Keratinocyte (primary cell): Measurements from ENCODE around the gene DLG2. TPM values are rescaled to one million over a fixed set of nuclear protein-coding genes. Genes with fewer than 3 reads are reported as not detected.

Source experiments
- DNase-seq: peaks from one replicate; pipeline ENCODE4 v3.0.0-alpha.2; 2011; ENCODE audit warnings: low read depth, missing footprints, low spot score
- FAIRE-seq: peaks from 2 replicates; lab custom pipeline; 2011; peaks lifted over from hg19 to GRCh38; lab: Jason Lieb, UNC
- H2AFZ ChIP-seq: 2 replicates; pipeline ENCODE4 v1.6.0; 2012; ENCODE audit warnings: low read length, control low read depth, inconsistent platforms; ENCODE audit not compliant: control insufficient read depth
- H3K27ac ChIP-seq: 2 replicates; pipeline ENCODE4 v1.5.1; 2011; ENCODE audit warnings: low read length; ENCODE audit not compliant: control insufficient read depth, insufficient read depth
- H3K27me3 ChIP-seq: 3 replicates; pipeline ENCODE4 v1.6.0; 2011; ENCODE audit warnings: low read length; ENCODE audit not compliant: control insufficient read depth, insufficient read depth; ENCODE audit errors: extremely low read depth
- H3K36me3 ChIP-seq, 2 experiments: 2 replicates in 1 of 2; 3 replicates in 1 of 2; pipeline ENCODE4 v1.5.1; 2011; ENCODE audit warnings: low read length in 2 of 2, mild to moderate bottlenecking in 1 of 2; ENCODE audit not compliant: control insufficient read depth in 2 of 2, insufficient read depth in 2 of 2; ENCODE audit errors: extremely low read depth in 1 of 2
- H3K4me1 ChIP-seq: 3 replicates; pipeline ENCODE4 v1.5.1; 2011; ENCODE audit warnings: low read length; ENCODE audit not compliant: control insufficient read depth, insufficient read depth; ENCODE audit errors: extremely low read depth
- H3K4me2 ChIP-seq: 3 replicates; pipeline ENCODE4 v1.6.0; 2011; ENCODE audit warnings: low read depth, low read length; ENCODE audit not compliant: control insufficient read depth, insufficient read depth; ENCODE audit errors: extremely low read depth
- H3K4me3 ChIP-seq, 3 experiments: fragments of 200-600 bp in 1 of 3; sonication (generic) in 1 of 3; 2 replicates in 2 of 3; 3 replicates in 1 of 3; pipeline ENCODE4 v1.5.1; 2011 to 2016; ENCODE audit warnings: low read length in 3 of 3, mild to moderate bottlenecking in 3 of 3, control low read depth in 2 of 3, inconsistent platforms in 1 of 3, low read depth in 1 of 3, mixed read lengths in 1 of 3, mixed run types in 1 of 3, moderate library complexity in 1 of 3; ENCODE audit not compliant: control insufficient read depth in 2 of 3, insufficient read depth in 2 of 3; ENCODE audit errors: extremely low read depth in 1 of 3
- H3K79me2 ChIP-seq: 2 replicates; pipeline ENCODE4 v1.6.0; 2012; ENCODE audit warnings: low read length; ENCODE audit not compliant: control insufficient read depth, insufficient read depth
- H3K9ac ChIP-seq: 3 replicates; pipeline ENCODE4 v1.6.0; 2011; ENCODE audit warnings: low read length; ENCODE audit not compliant: control insufficient read depth, insufficient read depth; ENCODE audit errors: extremely low read depth
- H3K9me1 ChIP-seq: 3 replicates; pipeline ENCODE4 v1.6.0; 2011; ENCODE audit warnings: low read length; ENCODE audit not compliant: control insufficient read depth, insufficient read depth; ENCODE audit errors: extremely low read depth
- H3K9me3 ChIP-seq: 2 replicates; pipeline ENCODE4 v1.5.1; 2012; ENCODE audit warnings: low read depth, low read length; ENCODE audit not compliant: control insufficient read depth
- H4K20me1 ChIP-seq: 3 replicates; pipeline ENCODE4 v1.6.0; 2011; ENCODE audit warnings: low read length; ENCODE audit not compliant: control insufficient read depth, insufficient read depth; ENCODE audit errors: extremely low read depth
- EZH2 ChIP-seq: IDR thresholded peaks from one replicate; pipeline ENCODE4 v1.6.1; 2012; ENCODE audit warnings: inconsistent platforms, mild to moderate bottlenecking, low read length, moderate library complexity
- dilution Hi-C: fragments of 300-500 bp; cut with MboI; formaldehyde crosslinking; loops from one replicate; pipeline ENCODE4 v1.7.0; 2020; ENCODE audit warnings: low sequenced_read_pairs; ENCODE audit not compliant: extremely low pct_ligation_motif_present
- polyA plus RNA-seq, 5 experiments: library from polyadenylated mRNA; depleted of rRNA in 3 of 5; stranded (reverse) in 3 of 5; stranded (forward) in 1 of 5; unstranded in 1 of 5; fragments of >200 nt; gene quantifications; 1 replicate in 1 of 5; 2 replicates in 3 of 5; 3 replicates in 1 of 5; pipeline versions ENCODE4 v1.2.1 to v1.2.3, GENCODE V29; 2011 to 2012; ENCODE audit warnings: missing spikeins in 2 of 5, low read depth in 1 of 5, low replicate concordance in 1 of 5
- TF ChIP-seq, protein P1 (sequence below), 3 experiments: IDR thresholded peaks in 1 of 3; conservative IDR thresholded peaks in 1 of 3; optimal IDR thresholded peaks in 1 of 3; 2 replicates in 2 of 3; 3 replicates in 1 of 3; pipeline versions ENCODE3 to v1.5.1; 2011; ENCODE audit warnings: low read length in 3 of 3, mild to moderate bottlenecking in 3 of 3, moderate library complexity in 2 of 3, control low read depth in 1 of 3, inconsistent platforms in 1 of 3; ENCODE audit not compliant: insufficient read depth in 2 of 3; ENCODE audit errors: extremely low read depth in 1 of 3

DLG2 gene
- polyA plus RNA-seq, 1 donor (not counting 4 experiments of a cell fraction or from before 2014, with no cell fraction given) = 0.55 TPM

GRCh38 chr11:85127349-85127748, 499.8 kb downstream of the DLG2 start:
- FAIRE-seq = no peak

GRCh38 chr11:85123752-85124231, 503.4 kb downstream of the DLG2 start:
- dilution Hi-C loops = no loop called here
- no peaks in the 10 kb centered on the region for H3K9me1 ChIP-seq
- no peaks in the 10 kb centered on the region for H4K20me1 ChIP-seq
- H3K4me2 ChIP-seq = no peak overlapping the region
- H3K4me3 ChIP-seq = no peak overlapping the region
- H3K27me3 ChIP-seq = no peaks in the 10 kb centered on the region
- no peaks in the 10 kb centered on the region for H3K4me1 ChIP-seq
- no peak for FAIRE-seq
- H3K9me3 ChIP-seq = no peaks in the 10 kb centered on the region
- no peak overlapping the region for H3K27ac ChIP-seq
- DNase-seq = no peak
- TF ChIP-seq, protein P1, sequence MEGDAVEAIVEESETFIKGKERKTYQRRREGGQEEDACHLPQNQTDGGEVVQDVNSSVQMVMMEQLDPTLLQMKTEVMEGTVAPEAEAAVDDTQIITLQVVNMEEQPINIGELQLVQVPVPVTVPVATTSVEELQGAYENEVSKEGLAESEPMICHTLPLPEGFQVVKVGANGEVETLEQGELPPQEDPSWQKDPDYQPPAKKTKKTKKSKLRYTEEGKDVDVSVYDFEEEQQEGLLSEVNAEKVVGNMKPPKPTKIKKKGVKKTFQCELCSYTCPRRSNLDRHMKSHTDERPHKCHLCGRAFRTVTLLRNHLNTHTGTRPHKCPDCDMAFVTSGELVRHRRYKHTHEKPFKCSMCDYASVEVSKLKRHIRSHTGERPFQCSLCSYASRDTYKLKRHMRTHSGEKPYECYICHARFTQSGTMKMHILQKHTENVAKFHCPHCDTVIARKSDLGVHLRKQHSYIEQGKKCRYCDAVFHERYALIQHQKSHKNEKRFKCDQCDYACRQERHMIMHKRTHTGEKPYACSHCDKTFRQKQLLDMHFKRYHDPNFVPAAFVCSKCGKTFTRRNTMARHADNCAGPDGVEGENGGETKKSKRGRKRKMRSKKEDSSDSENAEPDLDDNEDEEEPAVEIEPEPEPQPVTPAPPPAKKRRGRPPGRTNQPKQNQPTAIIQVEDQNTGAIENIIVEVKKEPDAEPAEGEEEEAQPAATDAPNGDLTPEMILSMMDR (optimal IDR thresholded peaks at IDR 0.05 in 1 of 3, IDR thresholded peaks at IDR 0.05 in 1 of 3, conservative IDR thresholded peaks at IDR 0.05 in 1 of 3; ENCODE audit: extremely low read depth in 1 of 3, insufficient read depth in 2 of 3, low read length in 3 of 3) = no peak
- TF ChIP-seq EZH2 = no peak
- H2AFZ ChIP-seq = no peak overlapping the region
- H3K36me3 ChIP-seq = no peaks in the 10 kb centered on the region
- no peak overlapping the region for H3K9ac ChIP-seq
- no peaks in the 10 kb centered on the region for H3K79me2 ChIP-seq

More at GRCh38 chr11:85127349-85127748, 499.8 kb downstream of the DLG2 start:
- no peak overlapping the region for H2AFZ ChIP-seq
- dilution Hi-C loops = no loop called here
- no peaks in the 10 kb centered on the region for H3K27me3 ChIP-seq
- no peak overlapping the region for H3K27ac ChIP-seq
- H3K9ac ChIP-seq = no peak overlapping the region
- TF ChIP-seq, protein P1 (optimal IDR thresholded peaks at IDR 0.05 in 1 of 3, IDR thresholded peaks at IDR 0.05 in 1 of 3, conservative IDR thresholded peaks at IDR 0.05 in 1 of 3; ENCODE audit: extremely low read depth in 1 of 3, insufficient read depth in 2 of 3, low read length in 3 of 3) = no peak
- TF ChIP-seq EZH2 = no peak
- DNase-seq = no peak
- H3K4me3 ChIP-seq = no peak overlapping the region
- no peaks in the 10 kb centered on the region for H4K20me1 ChIP-seq
- no peak overlapping the region for H3K4me2 ChIP-seq
- H3K9me3 ChIP-seq = no peaks in the 10 kb centered on the region
- H3K36me3 ChIP-seq = no peaks in the 10 kb centered on the region
- no peaks in the 10 kb centered on the region for H3K79me2 ChIP-seq
- no peaks in the 10 kb centered on the region for H3K4me1 ChIP-seq
- H3K9me1 ChIP-seq = no peaks in the 10 kb centered on the region
